HUES48 (cell line): Measurements from ENCODE around the gene LSAMP.

ENCODE experiments used
- H3K27ac ChIP-seq: one replicate; pipeline ENCODE4 v1.7.0; 2013; ENCODE audit warnings: low read depth, low read length, inconsistent platforms
- H3K27me3 ChIP-seq: 2 replicates; pipeline ENCODE4 v1.6.1; 2013; ENCODE audit warnings: mild to moderate bottlenecking, low read length; ENCODE audit not compliant: control insufficient read depth, insufficient read depth
- H3K36me3 ChIP-seq: 2 replicates; pipeline ENCODE4 v1.6.1; 2013; ENCODE audit warnings: low read length; ENCODE audit not compliant: control insufficient read depth, insufficient read depth
- H3K4me1 ChIP-seq: 2 replicates; pipeline ENCODE4 v1.6.1; 2013; ENCODE audit warnings: mild to moderate bottlenecking, low read length; ENCODE audit not compliant: control insufficient read depth, insufficient read depth
- H3K4me3 ChIP-seq: 2 replicates; pipeline ENCODE4 v1.5.1; 2013; ENCODE audit warnings: mild to moderate bottlenecking, low read depth, low read length
- H3K9ac ChIP-seq: 2 replicates; pipeline ENCODE4 v1.6.1; 2013; ENCODE audit warnings: mild to moderate bottlenecking, low read depth, low read length, moderate library complexity
- H3K9me3 ChIP-seq: 2 replicates; pipeline ENCODE4 v1.6.1; 2013; ENCODE audit warnings: low read length; ENCODE audit not compliant: control insufficient read depth, insufficient read depth

The LSAMP gene

GRCh38 chr3:116453666-116454346, 8.5 kb upstream of the LSAMP start:
- H3K27ac ChIP-seq: no peak overlapping the region
- H3K27me3 ChIP-seq: no peaks in the 10 kb centered on the region
- H3K9me3 ChIP-seq: no peaks in the 10 kb centered on the region
- no peaks in the 10 kb centered on the region for H3K36me3 ChIP-seq
- no peaks in the 10 kb centered on the region for H3K4me1 ChIP-seq
- H3K9ac ChIP-seq: no peak overlapping the region
- H3K4me3 ChIP-seq: no peak overlapping the region

- Histone ChIP-seq H3K27me3 (peaks cover 5% of the 10 kb centered on the region; the same call in 1 of the 2 replicates), H3K9ac (no peak overlapping the region), H3K4me1 (peaks cover 8% of the 10 kb centered on the region), H3K27ac (no peak overlapping the region), H3K9me3 (no peaks in the 10 kb centered on the region), H3K36me3 (no peaks in the 10 kb centered on the region), H3K4me3 (no peak overlapping the region)
Measured at GRCh38 chr3:116449546-116450350, 4.5 kb upstream of the LSAMP start.

GRCh38 chr3:116445990-116446389, 703 bp upstream of the LSAMP start:
- no peaks in the 10 kb centered on the region for H3K9me3 ChIP-seq
- peak overlapping the region; percentile 23 for H3K27ac ChIP-seq
- peaks cover 25% of the 10 kb centered on the region for H3K4me1 ChIP-seq
- no peaks in the 10 kb centered on the region for H3K36me3 ChIP-seq
- H3K4me3 ChIP-seq: peak overlapping the region; percentile 46; the same call in 1 of the 2 replicates
- peaks cover 20% of the 10 kb centered on the region for H3K27me3 ChIP-seq
- H3K9ac ChIP-seq: no peak overlapping the region

- Histone ChIP-seq H3K4me1 (peaks cover 25% of the 10 kb centered on the region), H3K9ac (peak overlapping the region; percentile 30), H3K36me3 (no peaks in the 10 kb centered on the region), H3K4me3 (peak overlapping the region; percentile 82), H3K27ac (no peak overlapping the region), H3K27me3 (peaks cover 20% of the 10 kb centered on the region), H3K9me3 (no peaks in the 10 kb centered on the region)
Measured at GRCh38 chr3:116444819-116445310, 422 bp downstream of the LSAMP start.

GRCh38 chr3:116444115-116444747, 1.1 kb downstream of the LSAMP start:
- no peaks in the 10 kb centered on the region for H3K36me3 ChIP-seq
- H3K4me3 ChIP-seq: peak overlapping the region; percentile 82
- peaks cover 20% of the 10 kb centered on the region for H3K27me3 ChIP-seq
- H3K4me1 ChIP-seq: peaks cover 28% of the 10 kb centered on the region
- no peak overlapping the region for H3K27ac ChIP-seq
- no peak overlapping the region for H3K9ac ChIP-seq
- no peaks in the 10 kb centered on the region for H3K9me3 ChIP-seq

- Histone ChIP-seq H3K36me3 (no peaks in the 10 kb centered on the region), H3K9ac (no peak overlapping the region), H3K9me3 (no peaks in the 10 kb centered on the region), H3K4me1 (peaks cover 32% of the 10 kb centered on the region), H3K27me3 (peaks cover 20% of the 10 kb centered on the region), H3K4me3 (peak overlapping the region; percentile 82), H3K27ac (no peak overlapping the region)
Measured at GRCh38 chr3:116443191-116443661, 2.1 kb downstream of the LSAMP start.

GRCh38 chr3:116442331-116443021, 2.8 kb downstream of the LSAMP start:
- H3K27ac ChIP-seq: no peak overlapping the region
- peaks cover 20% of the 10 kb centered on the region for H3K27me3 ChIP-seq
- no peaks in the 10 kb centered on the region for H3K36me3 ChIP-seq
- H3K9ac ChIP-seq: no peak overlapping the region
- H3K4me1 ChIP-seq: peaks cover 32% of the 10 kb centered on the region
- peak overlapping the region; percentile 82; the same call in 1 of the 2 replicates for H3K4me3 ChIP-seq
- no peaks in the 10 kb centered on the region for H3K9me3 ChIP-seq

GRCh38 chr3:116441652-116442051, 3.6 kb downstream of the LSAMP start:
- H3K27ac ChIP-seq: no peak overlapping the region
- H3K4me1 ChIP-seq: peaks cover 32% of the 10 kb centered on the region
- H3K4me3 ChIP-seq: no peak overlapping the region
- H3K36me3 ChIP-seq: no peaks in the 10 kb centered on the region
- H3K9me3 ChIP-seq: no peaks in the 10 kb centered on the region
- H3K9ac ChIP-seq: no peak overlapping the region
- H3K27me3 ChIP-seq: peaks cover 20% of the 10 kb centered on the region

GRCh38 chr3:116440196-116440595, 5.1 kb downstream of the LSAMP start:
- peaks cover 24% of the 10 kb centered on the region for H3K4me1 ChIP-seq
- H3K27ac ChIP-seq: no peak overlapping the region
- H3K36me3 ChIP-seq: no peaks in the 10 kb centered on the region
- H3K9me3 ChIP-seq: no peaks in the 10 kb centered on the region
- H3K4me3 ChIP-seq: no peak overlapping the region
- H3K9ac ChIP-seq: no peak overlapping the region
- H3K27me3 ChIP-seq: peaks cover 19% of the 10 kb centered on the region

GRCh38 chr3:116433552-116433951, 11.7 kb downstream of the LSAMP start:
- Histone ChIP-seq H3K4me3 (no peak overlapping the region), H3K27ac (no peak overlapping the region), H3K4me1 (peaks cover 10% of the 10 kb centered on the region; the same call in 1 of the 2 replicates), H3K36me3 (no peaks in the 10 kb centered on the region), H3K9ac (no peak overlapping the region), H3K27me3 (no peaks in the 10 kb centered on the region), H3K9me3 (no peaks in the 10 kb centered on the region)
